Astrocyte (in vitro differentiated cells and primary cell): Measurements from ENCODE around the gene CLCNKA. TPM values are rescaled to one million over a fixed set of nuclear protein-coding genes. Genes with fewer than 3 reads are reported as not detected.
"Not testable (repeated sequence)": the region's sequence is repeated elsewhere in the genome, so short reads cannot be mapped to it uniquely, and the experiment has no call there.

Experiments
- DNase-seq: peaks from one replicate; pipeline ENCODE4 v3.0.0-alpha.2; 2010; ENCODE audit warnings: low read depth
- FAIRE-seq: peaks from 2 replicates; lab custom pipeline; 2011; peaks lifted over from hg19 to GRCh38; lab: Jason Lieb, UNC
- H2AFZ ChIP-seq: 2 replicates; pipeline ENCODE4 v1.6.0; 2012; ENCODE audit warnings: low read depth, low read length, inconsistent platforms
- H3K27ac ChIP-seq: 2 replicates; pipeline ENCODE4 v1.5.1; 2011; ENCODE audit warnings: low read depth, low read length, inconsistent platforms
- H3K27me3 ChIP-seq: 2 replicates; pipeline ENCODE4 v1.6.0; 2011; ENCODE audit warnings: low read length, inconsistent platforms; ENCODE audit not compliant: insufficient read depth
- H3K36me3 ChIP-seq: 2 replicates; pipeline ENCODE4 v1.5.1; 2011; ENCODE audit warnings: low read length, inconsistent platforms; ENCODE audit not compliant: insufficient read depth
- H3K4me1 ChIP-seq: 2 replicates; pipeline ENCODE4 v1.5.1; 2011; ENCODE audit warnings: low read length, inconsistent platforms; ENCODE audit not compliant: insufficient read depth
- H3K4me2 ChIP-seq: 2 replicates; pipeline ENCODE4 v1.6.0; 2012; ENCODE audit warnings: low read length, inconsistent platforms
- H3K4me3 ChIP-seq: 2 replicates; pipeline ENCODE4 v1.5.1; 2011; ENCODE audit warnings: low read depth, mild to moderate bottlenecking, low read length, inconsistent platforms; ENCODE audit not compliant: insufficient read depth
- H3K79me2 ChIP-seq: 2 replicates; pipeline ENCODE4 v1.6.0; 2012; ENCODE audit warnings: mild to moderate bottlenecking, low read length, inconsistent platforms; ENCODE audit not compliant: insufficient read depth
- H3K9ac ChIP-seq: 2 replicates; pipeline ENCODE4 v1.6.0; 2012; ENCODE audit warnings: mild to moderate bottlenecking, low read length, inconsistent platforms
- H3K9me3 ChIP-seq: 2 replicates; pipeline ENCODE4 v1.5.1; 2012; ENCODE audit warnings: low read depth, mild to moderate bottlenecking, low read length, inconsistent platforms; ENCODE audit not compliant: insufficient read depth
- H4K20me1 ChIP-seq: 2 replicates; pipeline ENCODE4 v1.6.0; 2012; ENCODE audit warnings: low read length, inconsistent platforms; ENCODE audit not compliant: insufficient read depth
- H3K27ac Mint-ChIP-seq: one replicate; pipeline ENCODE4 v1.8.0; 2021; ENCODE audit warnings: mild to moderate bottlenecking, mixed read lengths; ENCODE audit not compliant: unreplicated experiment
- H3K27me3 Mint-ChIP-seq: one replicate; pipeline ENCODE4 v1.8.0; 2021; ENCODE audit warnings: low read depth, mixed read lengths; ENCODE audit not compliant: unreplicated experiment
- H3K36me3 Mint-ChIP-seq: one replicate; pipeline ENCODE4 v1.8.0; 2021; ENCODE audit warnings: low read depth, mixed read lengths; ENCODE audit not compliant: unreplicated experiment
- H3K4me1 Mint-ChIP-seq: one replicate; pipeline ENCODE4 v1.8.0; 2021; ENCODE audit warnings: low read depth, mixed read lengths; ENCODE audit not compliant: unreplicated experiment
- H3K4me3 Mint-ChIP-seq: one replicate; pipeline ENCODE4 v1.8.0; 2021; ENCODE audit warnings: mild to moderate bottlenecking, moderate library complexity, mixed read lengths; ENCODE audit not compliant: unreplicated experiment
- H3K9me3 Mint-ChIP-seq: one replicate; pipeline ENCODE4 v1.8.0; 2021; ENCODE audit warnings: mild to moderate bottlenecking, mixed read lengths; ENCODE audit not compliant: unreplicated experiment
- EZH2 ChIP-seq: IDR thresholded peaks from 2 replicates; pipeline ENCODE4 v1.6.1; 2012; ENCODE audit warnings: mild to moderate bottlenecking, low read length, inconsistent platforms; ENCODE audit not compliant: insufficient read depth
- total RNA-seq: library from RNA; stranded (reverse); gene quantifications from 2 replicates; pipeline ENCODE4 v1.2.1, GENCODE V29; 2021
- TF ChIP-seq, protein P1 (sequence below): IDR thresholded peaks from 2 replicates; pipeline ENCODE4 v1.5.1; 2011; ENCODE audit warnings: low read depth, mild to moderate bottlenecking, inconsistent platforms, low read length, moderate library complexity; ENCODE audit not compliant: insufficient read depth

CLCNKA gene
- total RNA-seq, 1 donor from 2014 or later = 0.16 TPM

DNA sequence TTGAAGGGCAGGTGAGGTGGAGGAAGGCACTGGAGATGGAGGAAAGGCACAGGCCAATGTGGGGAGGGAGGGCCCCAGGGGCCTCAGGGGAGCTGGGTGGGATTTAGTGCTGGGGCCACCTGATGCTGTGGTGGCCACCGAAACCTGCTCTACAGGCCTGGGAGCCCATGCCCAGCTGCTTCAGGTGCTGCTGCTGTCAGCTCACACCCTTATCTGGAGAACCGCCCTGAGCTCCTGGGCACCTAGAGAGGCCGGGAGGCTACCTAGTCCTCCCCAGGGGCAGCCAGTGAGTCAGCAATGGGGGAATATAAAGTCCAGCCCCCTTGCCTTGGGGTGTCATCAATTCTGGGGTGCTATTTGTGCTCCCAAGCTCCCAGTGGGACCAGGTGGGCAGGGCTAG, 39.4 kb downstream of the CLCNKA start:
- Mint-ChIP-seq H3K36me3 (peaks cover 2% of the 10 kb centered on the region), H3K27me3 (peaks cover 48% of the 10 kb centered on the region)

DNA sequence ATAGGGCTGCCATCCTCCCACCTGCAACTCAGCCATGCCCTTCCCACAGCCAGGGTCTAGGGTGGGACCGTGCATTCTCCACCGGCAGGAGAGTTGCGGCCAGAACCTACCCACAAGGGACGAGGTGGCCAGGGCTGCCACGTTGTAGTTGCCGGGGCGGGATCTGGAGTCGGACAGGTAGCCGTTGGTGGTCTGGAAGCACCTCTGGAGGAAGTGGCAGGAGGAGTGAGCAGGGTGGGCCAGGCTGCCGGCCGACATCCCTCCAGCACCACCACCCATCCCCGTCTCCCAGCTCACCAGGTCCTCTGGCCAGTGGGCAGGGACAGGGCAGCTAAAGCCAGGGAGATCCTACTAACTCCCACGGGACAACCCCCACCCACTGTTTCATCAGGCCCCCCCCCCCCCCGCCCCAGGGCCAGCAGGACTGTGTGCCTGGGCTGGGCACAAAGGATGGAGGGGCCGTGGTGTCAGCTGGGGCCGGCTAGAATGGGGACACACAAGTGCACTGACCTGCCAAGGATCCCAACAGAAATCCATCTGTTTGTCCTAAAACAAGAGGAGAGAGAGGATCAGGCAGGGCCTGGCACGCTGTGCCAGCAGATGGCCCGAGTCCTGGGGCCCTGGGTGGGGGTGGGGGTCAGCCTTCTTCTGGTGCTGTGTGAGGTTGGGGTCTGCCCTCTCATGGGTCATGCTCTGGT, 40.3 kb downstream of the CLCNKA start:
- H3K36me3 ChIP-seq, H3K9me3 Mint-ChIP-seq, H3K36me3 Mint-ChIP-seq, H3K4me3 Mint-ChIP-seq, H3K79me2 ChIP-seq, H3K27me3 ChIP-seq, H3K4me1 ChIP-seq, H3K4me3 ChIP-seq, H3K27ac ChIP-seq, DNase-seq, H3K4me1 Mint-ChIP-seq, H3K27ac Mint-ChIP-seq, H3K9ac ChIP-seq, FAIRE-seq, H3K4me2 ChIP-seq, H3K9me3 ChIP-seq, H4K20me1 ChIP-seq, H2AFZ ChIP-seq: not testable (repeated sequence)
- peaks cover 48% of the 10 kb centered on the region for H3K27me3 Mint-ChIP-seq

More for the DNA sequence above, 39.4 kb downstream of the CLCNKA start:
- FAIRE-seq = no peak
- H4K20me1 ChIP-seq = no peaks in the 10 kb centered on the region
- H3K9ac ChIP-seq = no peak overlapping the region
- Mint-ChIP-seq H3K27ac (no peak overlapping the region), H3K4me1 (no peaks in the 10 kb centered on the region), H3K9me3 (no peaks in the 10 kb centered on the region), H3K4me3 (no peak overlapping the region)
- H3K4me3 ChIP-seq = no peak overlapping the region
- no peak for DNase-seq
- no peak overlapping the region for H2AFZ ChIP-seq
- peaks cover 4% of the 10 kb centered on the region for H3K27me3 ChIP-seq
- no peak overlapping the region for H3K4me2 ChIP-seq
- no peak overlapping the region for H3K27ac ChIP-seq
- no peaks in the 10 kb centered on the region for H3K9me3 ChIP-seq
- no peak for TF ChIP-seq EZH2
- TF ChIP-seq, protein P1, sequence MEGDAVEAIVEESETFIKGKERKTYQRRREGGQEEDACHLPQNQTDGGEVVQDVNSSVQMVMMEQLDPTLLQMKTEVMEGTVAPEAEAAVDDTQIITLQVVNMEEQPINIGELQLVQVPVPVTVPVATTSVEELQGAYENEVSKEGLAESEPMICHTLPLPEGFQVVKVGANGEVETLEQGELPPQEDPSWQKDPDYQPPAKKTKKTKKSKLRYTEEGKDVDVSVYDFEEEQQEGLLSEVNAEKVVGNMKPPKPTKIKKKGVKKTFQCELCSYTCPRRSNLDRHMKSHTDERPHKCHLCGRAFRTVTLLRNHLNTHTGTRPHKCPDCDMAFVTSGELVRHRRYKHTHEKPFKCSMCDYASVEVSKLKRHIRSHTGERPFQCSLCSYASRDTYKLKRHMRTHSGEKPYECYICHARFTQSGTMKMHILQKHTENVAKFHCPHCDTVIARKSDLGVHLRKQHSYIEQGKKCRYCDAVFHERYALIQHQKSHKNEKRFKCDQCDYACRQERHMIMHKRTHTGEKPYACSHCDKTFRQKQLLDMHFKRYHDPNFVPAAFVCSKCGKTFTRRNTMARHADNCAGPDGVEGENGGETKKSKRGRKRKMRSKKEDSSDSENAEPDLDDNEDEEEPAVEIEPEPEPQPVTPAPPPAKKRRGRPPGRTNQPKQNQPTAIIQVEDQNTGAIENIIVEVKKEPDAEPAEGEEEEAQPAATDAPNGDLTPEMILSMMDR = no peak
- H3K4me1 ChIP-seq = no peaks in the 10 kb centered on the region
- H3K79me2 ChIP-seq = no peaks in the 10 kb centered on the region
- no peaks in the 10 kb centered on the region for H3K36me3 ChIP-seq

DNA sequence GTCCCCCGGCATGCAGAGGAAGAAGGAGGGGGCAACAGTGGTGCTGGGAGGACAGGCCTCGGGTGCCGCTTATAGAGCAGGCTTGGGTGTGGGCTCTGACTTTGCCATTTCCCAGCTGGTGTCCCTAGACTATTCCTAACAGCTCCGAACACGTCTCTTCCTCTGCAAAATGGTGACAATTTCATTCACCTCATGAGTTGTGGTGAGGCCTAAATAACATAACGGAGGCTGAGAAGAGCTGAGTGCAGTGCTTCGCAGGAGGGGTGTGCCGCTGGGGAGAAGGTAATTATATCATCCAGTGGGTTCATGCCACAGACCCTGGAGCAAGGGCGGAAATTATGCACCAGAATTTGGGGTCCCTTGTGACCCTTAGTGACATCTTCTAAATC, 40.8 kb downstream of the CLCNKA start:
- not testable (repeated sequence) for H3K27me3 ChIP-seq, H3K9me3 Mint-ChIP-seq, H3K4me1 ChIP-seq, H3K4me3 Mint-ChIP-seq, H3K79me2 ChIP-seq, DNase-seq, H3K27ac ChIP-seq, H3K4me2 ChIP-seq, H3K4me1 Mint-ChIP-seq, H2AFZ ChIP-seq, FAIRE-seq, H3K9ac ChIP-seq, H3K27ac Mint-ChIP-seq, H3K36me3 Mint-ChIP-seq, H4K20me1 ChIP-seq, H3K9me3 ChIP-seq, H3K4me3 ChIP-seq, H3K36me3 ChIP-seq
- peaks cover 47% of the 10 kb centered on the region for H3K27me3 Mint-ChIP-seq
